Measurements from ENCODE around the gene RCSD1. TPM values are rescaled to one million over a fixed set of nuclear protein-coding genes. Genes with fewer than 3 reads are reported as not detected.

The RCSD1 gene
- total and polyA plus RNA-seq, 2 of the 13 experiments (the other 11 are each of a cell fraction or from before 2014, with no cell fraction given), result not detected

DNA sequence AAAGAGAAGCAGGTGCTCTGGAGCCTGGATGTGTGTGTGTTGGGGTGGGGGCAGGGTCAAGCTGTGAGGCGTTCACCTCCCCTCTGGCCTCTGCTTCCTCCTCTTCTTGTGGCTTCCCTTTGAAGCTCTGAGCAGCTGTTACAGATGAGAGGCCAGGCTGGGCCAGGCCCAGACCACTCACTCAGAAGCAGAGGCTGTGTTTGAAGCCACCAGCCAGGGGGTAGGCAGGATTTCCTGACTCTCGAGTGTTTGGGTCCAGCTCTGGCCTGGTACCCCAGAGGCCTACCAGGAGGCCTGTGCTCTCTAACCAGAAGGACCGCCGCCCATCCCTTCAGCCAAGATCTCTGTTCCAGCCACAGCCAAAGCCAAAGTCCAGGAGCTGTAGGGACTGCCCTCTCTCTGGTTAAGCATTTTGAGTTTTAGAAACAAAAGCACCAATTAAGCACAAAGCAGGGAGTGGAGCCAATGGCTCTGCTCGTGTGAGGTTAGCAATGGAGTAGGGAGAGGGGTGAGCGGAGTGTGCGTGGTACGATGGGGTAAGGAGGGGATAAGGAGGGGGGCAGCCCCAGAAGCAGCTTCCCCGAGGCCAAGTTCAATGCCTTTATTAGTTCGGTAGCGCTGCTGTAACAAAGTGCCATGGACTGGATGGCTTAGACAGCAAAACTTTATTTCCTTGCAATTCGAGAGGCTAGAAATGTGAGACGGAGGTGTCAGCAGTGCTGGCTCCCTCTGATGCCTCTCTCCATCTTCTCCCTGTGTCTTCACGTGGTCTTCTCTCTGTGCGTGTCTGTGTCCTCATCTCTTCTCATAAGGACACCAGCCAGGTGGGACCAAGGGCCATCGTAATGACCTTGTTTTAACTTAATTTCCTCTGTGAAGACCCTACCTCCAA, 20.5 kb downstream of the RCSD1 start:
- H3K9me3 ChIP-seq (ENCODE audit: low read length), result no peaks in the 10 kb centered on the region
- BruUV-seq (replicated peaks), result no TSS peak
- no peak overlapping the region for H3K27ac ChIP-seq (ENCODE audit: extremely low read length, insufficient read depth, low read length)
- no peaks in the 10 kb centered on the region for H3K36me3 ChIP-seq (replicated peaks in 1 of 2; ENCODE audit: control insufficient read depth in 1 of 2, insufficient read depth in 2 of 2, low read length in 2 of 2)
- no peak overlapping the region for H3K4me3 ChIP-seq (replicated peaks in 1 of 3; ENCODE audit: insufficient read depth in 1 of 3, low read depth in 2 of 3, low read length in 3 of 3)
- H3K4me1 ChIP-seq (ENCODE audit: insufficient read depth, low read length), result no peaks in the 10 kb centered on the region
- H3K9ac ChIP-seq (ENCODE audit: insufficient read depth, low read depth, low read length), result no peak overlapping the region
- no peaks in the 10 kb centered on the region for H4K20me1 ChIP-seq (ENCODE audit: insufficient read depth, low read length)
- no peak overlapping the region for H2AFZ ChIP-seq (ENCODE audit: low read length)
- peak; percentile 38; the same call in 2 of the 3 replicates for ATAC-seq
- intact Hi-C loops (cut with micrococcal nuclease; ENCODE audit: unreplicated experiment), result no loop called here
- in situ Hi-C loops (cut with HindIII; ENCODE audit: extremely low pct_ligation_motif_present, low pct_unique_long_range_greater_than_20kb), result no loop called here
- no peaks in the 10 kb centered on the region for H3K79me2 ChIP-seq (ENCODE audit: insufficient read depth, low read length)
- no peak for FAIRE-seq
- 42% methylated on average over 16 of the region's 16 CpGs for WGBS (ENCODE audit: low lambda C conversion rate)
- no peak for TF ChIP-seq ZNF44 (CRISPR knock-in tag; IDR thresholded peaks at IDR 0.05)
- TF ChIP-seq SRSF1 (optimal IDR thresholded peaks at IDR 0.05; ENCODE audit: low read depth, low read length), result no peak
- no peak for TF ChIP-seq NCOA1 (CRISPR knock-in tag; IDR thresholded peaks at IDR 0.05)
- peaks cover 1 to 33% of the 10 kb centered on the region in 2 experiments; a peak in 3 of 5 replicates for H3K27me3 ChIP-seq (ENCODE audit: control insufficient read depth in 1 of 2, insufficient read depth in 2 of 2, low read length in 2 of 2)
- ChIA-PET CTCF (ENCODE audit: low intra/inter-chr PET ratio, low total read pairs) (no interaction called here), POLR2A (no interaction called here)
- no peak overlapping the region for H3K4me2 ChIP-seq (ENCODE audit: low read depth, low read length)
- DNase-seq (ENCODE audit: low spot score), result no peak

DNA sequence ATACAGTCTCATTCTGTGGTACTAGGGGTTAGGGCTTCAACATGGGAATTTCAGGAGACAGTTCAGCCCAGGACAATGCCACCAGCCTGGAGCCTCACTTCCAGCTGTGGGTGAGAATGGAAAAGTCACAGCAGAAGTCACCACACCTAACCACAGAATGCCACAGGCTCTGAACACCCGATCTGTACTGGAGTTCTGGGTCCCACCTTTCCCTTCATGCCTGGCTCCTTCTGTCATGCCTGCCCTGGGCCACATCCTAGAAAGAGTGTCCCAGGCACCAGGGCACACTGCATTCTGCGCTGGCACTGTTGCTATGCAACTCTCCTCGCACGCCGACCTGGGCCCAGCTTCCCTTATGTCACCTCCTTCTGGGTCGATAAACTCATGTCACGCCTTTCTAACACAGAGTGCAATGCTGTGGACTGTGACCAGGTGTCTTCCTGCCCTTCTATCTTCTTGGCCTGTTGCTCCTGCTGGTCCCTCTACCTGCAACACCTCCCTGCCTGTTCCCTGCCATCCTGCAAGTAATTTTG, 21.2 kb downstream of the RCSD1 start:
- CTCF ChIA-PET (ENCODE audit: low intra/inter-chr PET ratio, low total read pairs), result no interaction called here
- FAIRE-seq, result no peak
- H3K79me2 ChIP-seq (ENCODE audit: insufficient read depth, low read length), result no peaks in the 10 kb centered on the region
- POLR2A ChIA-PET, result no interaction called here
- H3K27me3 ChIP-seq (ENCODE audit: control insufficient read depth in 1 of 2, insufficient read depth in 2 of 2, low read length in 2 of 2), result peaks cover 1 to 29% of the 10 kb centered on the region in 2 experiments; a peak in 3 of 5 replicates
- no TSS peak for BruUV-seq (replicated peaks)
- no peaks in the 10 kb centered on the region for H3K9me3 ChIP-seq (ENCODE audit: low read length)
- H3K9ac ChIP-seq (ENCODE audit: insufficient read depth, low read depth, low read length), result no peak overlapping the region
- intact Hi-C loops (cut with micrococcal nuclease; ENCODE audit: unreplicated experiment) (no loop called here), in situ Hi-C loops (cut with HindIII; ENCODE audit: extremely low pct_ligation_motif_present, low pct_unique_long_range_greater_than_20kb) (no loop called here)
- H2AFZ ChIP-seq (ENCODE audit: low read length), result no peak overlapping the region
- no peak overlapping the region for H3K4me3 ChIP-seq (replicated peaks in 1 of 3; ENCODE audit: insufficient read depth in 1 of 3, low read depth in 2 of 3, low read length in 3 of 3)
- H3K36me3 ChIP-seq (replicated peaks in 1 of 2; ENCODE audit: control insufficient read depth in 1 of 2, insufficient read depth in 2 of 2, low read length in 2 of 2), result no peaks in the 10 kb centered on the region
- peak; percentile 43; the same call in 2 of the 3 replicates for ATAC-seq
- DNase-seq (ENCODE audit: low spot score), result no peak
- H3K4me1 ChIP-seq (ENCODE audit: insufficient read depth, low read length), result no peaks in the 10 kb centered on the region
- H3K27ac ChIP-seq (ENCODE audit: extremely low read length, insufficient read depth, low read length), result no peak overlapping the region
- H3K4me2 ChIP-seq (ENCODE audit: low read depth, low read length), result no peak overlapping the region
- H4K20me1 ChIP-seq (ENCODE audit: insufficient read depth, low read length), result no peaks in the 10 kb centered on the region
- WGBS (ENCODE audit: low lambda C conversion rate), result 51% methylated on average over 7 of the region's 7 CpGs
- TF ChIP-seq KLF16 (CRISPR knock-in tag; IDR thresholded peaks at IDR 0.05) (no peak), KAT7 (CRISPR knock-in tag; IDR thresholded peaks at IDR 0.05; ENCODE audit: borderline replicate concordance) (no peak), NONO (IDR thresholded peaks at IDR 0.05) (no peak), NONO (CRISPR knock-in tag; conservative IDR thresholded peaks at IDR 0.05) (no peak), EED (CRISPR knock-in tag; IDR thresholded peaks at IDR 0.05) (no peak)
- TF ChIP-seq, protein P1, sequence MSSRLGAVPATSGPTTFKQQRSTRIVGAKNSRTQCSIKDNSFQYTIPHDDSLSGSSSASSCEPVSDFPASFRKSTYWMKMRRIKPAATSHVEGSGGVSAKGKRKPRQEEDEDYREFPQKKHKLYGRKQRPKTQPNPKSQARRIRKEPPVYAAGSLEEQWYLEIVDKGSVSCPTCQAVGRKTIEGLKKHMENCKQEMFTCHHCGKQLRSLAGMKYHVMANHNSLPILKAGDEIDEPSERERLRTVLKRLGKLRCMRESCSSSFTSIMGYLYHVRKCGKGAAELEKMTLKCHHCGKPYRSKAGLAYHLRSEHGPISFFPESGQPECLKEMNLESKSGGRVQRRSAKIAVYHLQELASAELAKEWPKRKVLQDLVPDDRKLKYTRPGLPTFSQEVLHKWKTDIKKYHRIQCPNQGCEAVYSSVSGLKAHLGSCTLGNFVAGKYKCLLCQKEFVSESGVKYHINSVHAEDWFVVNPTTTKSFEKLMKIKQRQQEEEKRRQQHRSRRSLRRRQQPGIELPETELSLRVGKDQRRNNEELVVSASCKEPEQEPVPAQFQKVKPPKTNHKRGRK (CRISPR knock-in tag; IDR thresholded peaks at IDR 0.05), result no peak
- TF ChIP-seq, protein P2, sequence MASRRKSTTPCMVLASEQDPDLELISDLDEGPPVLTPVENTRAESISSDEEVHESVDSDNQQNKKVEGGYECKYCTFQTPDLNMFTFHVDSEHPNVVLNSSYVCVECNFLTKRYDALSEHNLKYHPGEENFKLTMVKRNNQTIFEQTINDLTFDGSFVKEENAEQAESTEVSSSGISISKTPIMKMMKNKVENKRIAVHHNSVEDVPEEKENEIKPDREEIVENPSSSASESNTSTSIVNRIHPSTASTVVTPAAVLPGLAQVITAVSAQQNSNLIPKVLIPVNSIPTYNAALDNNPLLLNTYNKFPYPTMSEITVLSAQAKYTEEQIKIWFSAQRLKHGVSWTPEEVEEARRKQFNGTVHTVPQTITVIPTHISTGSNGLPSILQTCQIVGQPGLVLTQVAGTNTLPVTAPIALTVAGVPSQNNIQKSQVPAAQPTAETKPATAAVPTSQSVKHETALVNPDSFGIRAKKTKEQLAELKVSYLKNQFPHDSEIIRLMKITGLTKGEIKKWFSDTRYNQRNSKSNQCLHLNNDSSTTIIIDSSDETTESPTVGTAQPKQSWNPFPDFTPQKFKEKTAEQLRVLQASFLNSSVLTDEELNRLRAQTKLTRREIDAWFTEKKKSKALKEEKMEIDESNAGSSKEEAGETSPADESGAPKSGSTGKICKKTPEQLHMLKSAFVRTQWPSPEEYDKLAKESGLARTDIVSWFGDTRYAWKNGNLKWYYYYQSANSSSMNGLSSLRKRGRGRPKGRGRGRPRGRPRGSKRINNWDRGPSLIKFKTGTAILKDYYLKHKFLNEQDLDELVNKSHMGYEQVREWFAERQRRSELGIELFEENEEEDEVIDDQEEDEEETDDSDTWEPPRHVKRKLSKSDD (CRISPR knock-in tag; IDR thresholded peaks at IDR 0.05; ENCODE audit: low read depth), result no peak
- TF ChIP-seq, protein P3, sequence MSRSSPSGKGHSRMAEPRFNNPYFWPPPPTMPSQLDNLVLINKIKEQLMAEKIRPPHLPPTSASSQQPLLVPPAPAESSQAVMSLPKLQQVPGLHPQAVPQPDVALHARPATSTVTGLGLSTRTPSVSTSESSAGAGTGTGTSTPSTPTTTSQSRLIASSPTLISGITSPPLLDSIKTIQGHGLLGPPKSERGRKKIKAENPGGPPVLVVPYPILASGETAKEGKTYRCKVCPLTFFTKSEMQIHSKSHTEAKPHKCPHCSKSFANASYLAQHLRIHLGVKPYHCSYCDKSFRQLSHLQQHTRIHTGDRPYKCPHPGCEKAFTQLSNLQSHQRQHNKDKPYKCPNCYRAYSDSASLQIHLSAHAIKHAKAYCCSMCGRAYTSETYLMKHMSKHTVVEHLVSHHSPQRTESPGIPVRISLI (CRISPR knock-in tag; IDR thresholded peaks at IDR 0.05; ENCODE audit: borderline replicate concordance), result no peak
